DMS 273 treated with DMSO at 0.1 percent for 48 hours (cell line): ENCODE results near the gene DLGAP1.
A peak's percentile ranks its signal among the peaks of the same experiment; 100 is the strongest.
"Not testable (repeated sequence)": the region's sequence is repeated elsewhere in the genome, so short reads cannot be mapped to it uniquely, and the experiment has no call there.

Experiments used
- DNase-seq: peaks from one replicate; lab custom pipeline; 2025; lab: John Stamatoyannopoulos, UW

The DLGAP1 gene

GRCh38 chr18:3604498-3605408 is 850.4 kb downstream of the DLGAP1 start:
- no peak for DNase-seq

- no peak for DNase-seq
Observed at GRCh38 chr18:3604235-3604497, 850.9 kb downstream of the DLGAP1 start.

- peak; percentile 80 for DNase-seq
Observed at GRCh38 chr18:3603421-3604234, 851.5 kb downstream of the DLGAP1 start.

GRCh38 chr18:3601106-3601755 is 853.9 kb downstream of the DLGAP1 start:
- DNase-seq, result not testable (repeated sequence)

- no peak for DNase-seq
Observed at GRCh38 chr18:3599861-3600260, 855.2 kb downstream of the DLGAP1 start.

GRCh38 chr18:3599195-3599594 is 855.9 kb downstream of the DLGAP1 start:
- no peak for DNase-seq

- DNase-seq, result no peak
Observed at GRCh38 chr18:3598581-3598980, 856.5 kb downstream of the DLGAP1 start.

- DNase-seq, result no peak
Observed at GRCh38 chr18:3597409-3598357, 857.4 kb downstream of the DLGAP1 start.

- DNase-seq, result no peak
Observed at GRCh38 chr18:3596637-3597384, 858.3 kb downstream of the DLGAP1 start.

GRCh38 chr18:3596324-3596636 is 858.8 kb downstream of the DLGAP1 start:
- no peak for DNase-seq

GRCh38 chr18:3595369-3596273 is 859.5 kb downstream of the DLGAP1 start:
- peak; percentile 18 for DNase-seq

- no peak for DNase-seq
Observed at GRCh38 chr18:3594760-3595368, 860.2 kb downstream of the DLGAP1 start.

GRCh38 chr18:3593904-3594759 is 861.0 kb downstream of the DLGAP1 start:
- DNase-seq, result peak; percentile 93

GRCh38 chr18:3593381-3593903 is 861.7 kb downstream of the DLGAP1 start:
- DNase-seq, result peak; percentile 63

GRCh38 chr18:3592864-3593263 is 862.2 kb downstream of the DLGAP1 start:
- DNase-seq, result no peak

- no peak for DNase-seq
Observed at GRCh38 chr18:3590096-3590630, 864.9 kb downstream of the DLGAP1 start.

GRCh38 chr18:3585656-3586509 is 869.2 kb downstream of the DLGAP1 start:
- peak; percentile 38 for DNase-seq
